ENCODE measurements around the gene CCDC191.

- TF ChIP-seq CTCF (IDR thresholded peaks at IDR 0.05) (no peak), POLR2AphosphoS5 (IDR thresholded peaks at IDR 0.05; ENCODE audit: insufficient read depth in 1 of 2, low read depth in 1 of 2) (no peak)
Measured at GRCh38 chr3:114060906-114061655, 4.8 kb upstream of the CCDC191 start.
